Neural progenitor cell (in vitro differentiated cells): ENCODE measurements around the gene METAP2. TPM values are rescaled to one million over a fixed set of nuclear protein-coding genes. Genes with fewer than 3 reads are reported as not detected.

Experiments used
- DNase-seq: peaks from one replicate; pipeline ENCODE4 v3.0.0-alpha.2; 2016; ENCODE audit warnings: low spot score
- H2AFZ ChIP-seq: fragments of 200-600 bp; sonication (generic); replicated peaks from 2 replicates; pipeline ENCODE4 v1.6.1; 2016; ENCODE audit warnings: antibody characterized with exemption
- H3F3A ChIP-seq: fragments of 200-600 bp; sonication (generic); 2 replicates; pipeline ENCODE4 v1.6.1; 2016; ENCODE audit warnings: antibody characterized with exemption, low read depth
- H3K27ac ChIP-seq: fragments of 200-600 bp; sonication (generic); 2 replicates; pipeline ENCODE4 v1.5.1; 2016; ENCODE audit warnings: mild to moderate bottlenecking
- H3K27me3 ChIP-seq: fragments of 200-600 bp; sonication (generic); 2 replicates; pipeline ENCODE4 v1.6.1; 2016; ENCODE audit warnings: mild to moderate bottlenecking, moderate library complexity
- H3K36me3 ChIP-seq: fragments of 200-600 bp; sonication (generic); 2 replicates; pipeline ENCODE4 v1.5.1; 2016
- H3K4me1 ChIP-seq: fragments of 200-600 bp; sonication (generic); 2 replicates; pipeline ENCODE4 v1.6.1; 2016; ENCODE audit warnings: mixed run types
- H3K4me2 ChIP-seq: fragments of 200-600 bp; sonication (generic); 2 replicates; pipeline ENCODE4 v1.6.1; 2016
- H3K4me3 ChIP-seq: fragments of 200-600 bp; sonication (generic); 2 replicates; pipeline ENCODE4 v1.5.1; 2016
- H3K79me2 ChIP-seq: fragments of 200-600 bp; sonication (generic); 2 replicates; pipeline ENCODE4 v1.6.1; 2016; ENCODE audit warnings: low read depth
- H3K9ac ChIP-seq: fragments of 200-600 bp; sonication (generic); 2 replicates; pipeline ENCODE4 v1.6.1; 2016
- H3K9me3 ChIP-seq: fragments of 200-600 bp; sonication (generic); 2 replicates; pipeline ENCODE4 v1.5.1; 2016; ENCODE audit warnings: low read depth
- H4K20me1 ChIP-seq: fragments of 200-600 bp; sonication (generic); 2 replicates; pipeline ENCODE4 v1.6.1; 2016; ENCODE audit warnings: low read depth
- H3K27ac Mint-ChIP-seq: 3 replicates; pipeline ENCODE4 v1.8.0; 2021; ENCODE audit warnings: mixed read lengths
- H3K27me3 Mint-ChIP-seq: 2 replicates; pipeline ENCODE4 v1.8.0; 2022; ENCODE audit warnings: low read depth, mild to moderate bottlenecking, inconsistent platforms, moderate library complexity, mixed read lengths; ENCODE audit not compliant: insufficient read depth
- H3K36me3 Mint-ChIP-seq: 3 replicates; pipeline ENCODE4 v1.8.0; 2021; ENCODE audit warnings: mixed read lengths
- H3K4me1 Mint-ChIP-seq: 3 replicates; pipeline ENCODE4 v1.8.0; 2021; ENCODE audit warnings: mixed read lengths
- H3K4me3 Mint-ChIP-seq: 3 replicates; pipeline ENCODE4 v1.8.0; 2021; ENCODE audit warnings: mild to moderate bottlenecking, moderate library complexity, mixed read lengths
- H3K9me3 Mint-ChIP-seq: 3 replicates; pipeline ENCODE4 v1.8.0; 2020; ENCODE audit warnings: mixed read lengths
- EZH2 ChIP-seq: fragments of 200-600 bp; sonication (generic); IDR thresholded peaks from 2 replicates; pipeline ENCODE4 v1.6.1; 2017; ENCODE audit warnings: antibody characterized with exemption, mild to moderate bottlenecking, moderate library complexity
- EZH2phosphoT487 ChIP-seq: fragments of 200-600 bp; sonication (generic); IDR thresholded peaks from 2 replicates; pipeline ENCODE4 v1.6.1; 2017; ENCODE audit warnings: antibody characterized with exemption
- total RNA-seq: library from RNA; depleted of rRNA; stranded (reverse); fragments of >200 nt; gene quantifications from 2 replicates; pipeline ENCODE4 v1.2.3, GENCODE V29; 2015; ENCODE audit warnings: low replicate concordance
- TF ChIP-seq, protein P1 (sequence below): fragments of 200-600 bp; sonication (generic); IDR thresholded peaks from 2 replicates; pipeline ENCODE4 v1.5.1; 2017; ENCODE audit warnings: antibody characterized with exemption, mild to moderate bottlenecking

METAP2 gene
- total RNA-seq, 1 donor from 2014 or later, result 231 TPM

DNA sequence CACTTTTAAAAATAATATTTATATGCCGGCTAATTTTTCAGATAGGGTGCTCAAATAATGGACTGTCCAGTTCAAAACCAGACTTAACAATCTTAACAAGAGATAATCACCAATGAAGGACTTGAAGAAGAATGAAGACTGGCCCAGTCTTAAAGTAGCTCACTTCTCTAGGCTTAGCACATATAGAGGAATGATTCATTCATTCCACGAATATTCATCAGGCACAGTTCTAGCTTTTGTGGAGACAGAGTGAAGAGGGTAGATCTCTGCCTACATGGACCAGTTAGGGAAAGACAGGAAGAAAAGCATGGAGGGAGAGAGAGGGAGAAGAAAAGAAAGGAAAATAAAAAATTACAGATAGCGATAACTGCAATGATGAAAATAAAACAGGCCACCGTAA is 42.8 kb upstream of the METAP2 start:
- no peak overlapping the region for H3K27ac ChIP-seq
- no peak for DNase-seq
- H3F3A ChIP-seq, result no peaks in the 10 kb centered on the region
- H3K27me3 Mint-ChIP-seq, result peaks cover 2% of the 10 kb centered on the region
- TF ChIP-seq, protein P1, sequence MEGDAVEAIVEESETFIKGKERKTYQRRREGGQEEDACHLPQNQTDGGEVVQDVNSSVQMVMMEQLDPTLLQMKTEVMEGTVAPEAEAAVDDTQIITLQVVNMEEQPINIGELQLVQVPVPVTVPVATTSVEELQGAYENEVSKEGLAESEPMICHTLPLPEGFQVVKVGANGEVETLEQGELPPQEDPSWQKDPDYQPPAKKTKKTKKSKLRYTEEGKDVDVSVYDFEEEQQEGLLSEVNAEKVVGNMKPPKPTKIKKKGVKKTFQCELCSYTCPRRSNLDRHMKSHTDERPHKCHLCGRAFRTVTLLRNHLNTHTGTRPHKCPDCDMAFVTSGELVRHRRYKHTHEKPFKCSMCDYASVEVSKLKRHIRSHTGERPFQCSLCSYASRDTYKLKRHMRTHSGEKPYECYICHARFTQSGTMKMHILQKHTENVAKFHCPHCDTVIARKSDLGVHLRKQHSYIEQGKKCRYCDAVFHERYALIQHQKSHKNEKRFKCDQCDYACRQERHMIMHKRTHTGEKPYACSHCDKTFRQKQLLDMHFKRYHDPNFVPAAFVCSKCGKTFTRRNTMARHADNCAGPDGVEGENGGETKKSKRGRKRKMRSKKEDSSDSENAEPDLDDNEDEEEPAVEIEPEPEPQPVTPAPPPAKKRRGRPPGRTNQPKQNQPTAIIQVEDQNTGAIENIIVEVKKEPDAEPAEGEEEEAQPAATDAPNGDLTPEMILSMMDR, result no peak
- TF ChIP-seq EZH2phosphoT487 (no peak), EZH2 (no peak)
- no peaks in the 10 kb centered on the region for H3K4me1 ChIP-seq
- no peak overlapping the region for H3K4me3 ChIP-seq
- H2AFZ ChIP-seq, result no peak overlapping the region
- no peaks in the 10 kb centered on the region for H3K9me3 ChIP-seq
- H3K36me3 Mint-ChIP-seq, result no peaks in the 10 kb centered on the region
- peaks cover 4% of the 10 kb centered on the region for H3K4me1 Mint-ChIP-seq
- no peak overlapping the region for H3K9ac ChIP-seq
- H3K9me3 Mint-ChIP-seq, result peaks cover 3% of the 10 kb centered on the region
- H4K20me1 ChIP-seq, result no peaks in the 10 kb centered on the region
- no peaks in the 10 kb centered on the region for H3K36me3 ChIP-seq
- no peak overlapping the region for H3K4me3 Mint-ChIP-seq
- no peak overlapping the region for H3K27ac Mint-ChIP-seq
- no peaks in the 10 kb centered on the region for H3K79me2 ChIP-seq
- no peak overlapping the region for H3K4me2 ChIP-seq
- H3K27me3 ChIP-seq, result no peaks in the 10 kb centered on the region

DNA sequence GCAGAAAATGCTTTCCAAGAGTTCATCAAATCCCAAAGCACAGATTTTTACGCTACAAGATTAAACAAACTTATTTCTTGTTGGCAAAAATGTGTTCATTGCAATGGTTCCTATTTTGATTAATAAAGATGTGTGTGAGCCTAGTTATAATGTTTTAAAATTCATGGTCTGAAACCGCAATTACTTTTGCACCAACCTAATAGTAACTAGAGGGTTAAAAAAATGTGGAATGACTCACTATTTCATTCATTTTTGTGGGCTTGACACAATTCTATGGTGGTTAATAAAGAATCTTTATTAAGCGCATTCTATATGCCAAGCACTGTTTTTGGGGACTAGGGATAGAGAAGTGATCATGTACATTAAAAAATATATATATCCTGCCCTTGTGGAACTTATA is 38.6 kb upstream of the METAP2 start:
- Mint-ChIP-seq H3K4me1 (no peaks in the 10 kb centered on the region), H3K27me3 (peaks cover 2% of the 10 kb centered on the region), H3K27ac (no peak overlapping the region), H3K4me3 (no peak overlapping the region), H3K9me3 (no peaks in the 10 kb centered on the region), H3K36me3 (no peaks in the 10 kb centered on the region)
- no peaks in the 10 kb centered on the region for H3K27me3 ChIP-seq
- DNase-seq, result no peak
- no peaks in the 10 kb centered on the region for H3K9me3 ChIP-seq
- no peak overlapping the region for H3K27ac ChIP-seq
- TF ChIP-seq EZH2phosphoT487 (no peak), EZH2 (no peak)
- TF ChIP-seq, protein P1, result no peak
- no peak overlapping the region for H3K4me3 ChIP-seq
- no peaks in the 10 kb centered on the region for H3K4me1 ChIP-seq
- H3K79me2 ChIP-seq, result no peaks in the 10 kb centered on the region
- no peaks in the 10 kb centered on the region for H3K36me3 ChIP-seq
- H3K9ac ChIP-seq, result no peak overlapping the region
- no peak overlapping the region for H3K4me2 ChIP-seq
- no peak overlapping the region for H2AFZ ChIP-seq
- no peaks in the 10 kb centered on the region for H3F3A ChIP-seq
- H4K20me1 ChIP-seq, result no peaks in the 10 kb centered on the region

DNA sequence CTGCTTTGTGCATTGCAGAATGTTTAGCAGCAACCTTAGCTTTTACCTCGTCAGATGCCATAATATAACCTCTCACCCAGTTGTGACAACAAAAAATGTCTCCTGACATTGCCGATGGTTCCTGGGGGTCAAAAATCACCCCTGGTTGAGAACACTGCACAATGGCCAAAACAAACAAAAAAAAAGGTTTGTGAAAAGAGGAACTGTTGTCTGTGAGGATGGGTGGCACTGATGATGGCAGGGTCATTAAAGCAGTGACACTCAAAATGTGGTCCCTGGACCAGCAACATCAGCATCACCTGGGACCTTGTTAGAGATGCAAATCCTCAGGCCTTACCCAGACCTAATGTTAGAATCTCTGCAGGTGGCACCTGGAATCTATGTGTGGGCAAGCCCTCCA is 36.4 kb upstream of the METAP2 start:
- H3K9ac ChIP-seq, result no peak overlapping the region
- H3K4me2 ChIP-seq, result no peak overlapping the region
- H3K4me3 ChIP-seq, result no peak overlapping the region
- no peak overlapping the region for H3K4me3 Mint-ChIP-seq
- peaks cover 2% of the 10 kb centered on the region for H3K27me3 Mint-ChIP-seq
- no peak overlapping the region for H3K27ac ChIP-seq
- TF ChIP-seq, protein P1, result no peak
- H3K27me3 ChIP-seq, result no peaks in the 10 kb centered on the region
- no peaks in the 10 kb centered on the region for H3K9me3 ChIP-seq
- no peak overlapping the region for H3K27ac Mint-ChIP-seq
- no peaks in the 10 kb centered on the region for H3K4me1 ChIP-seq
- no peaks in the 10 kb centered on the region for H3K36me3 Mint-ChIP-seq
- no peak for DNase-seq
- no peaks in the 10 kb centered on the region for H3K9me3 Mint-ChIP-seq
- H3K79me2 ChIP-seq, result no peaks in the 10 kb centered on the region
- H2AFZ ChIP-seq, result no peak overlapping the region
- H3K4me1 Mint-ChIP-seq, result no peaks in the 10 kb centered on the region
- peaks cover under 1% of the 10 kb centered on the region for H3F3A ChIP-seq
- no peaks in the 10 kb centered on the region for H3K36me3 ChIP-seq
- H4K20me1 ChIP-seq, result no peaks in the 10 kb centered on the region
